GM19467 (cell line): Measurements from ENCODE around the gene ZBTB8B.

ENCODE experiments used
- ATAC-seq: cut with Tn5 transposase; IDR thresholded peaks from one replicate; pipeline ENCODE4 v1.9.1; 2021; ENCODE audit warnings: mild to moderate bottlenecking, moderate library complexity; ENCODE audit not compliant: unreplicated experiment

ZBTB8B gene

DNA sequence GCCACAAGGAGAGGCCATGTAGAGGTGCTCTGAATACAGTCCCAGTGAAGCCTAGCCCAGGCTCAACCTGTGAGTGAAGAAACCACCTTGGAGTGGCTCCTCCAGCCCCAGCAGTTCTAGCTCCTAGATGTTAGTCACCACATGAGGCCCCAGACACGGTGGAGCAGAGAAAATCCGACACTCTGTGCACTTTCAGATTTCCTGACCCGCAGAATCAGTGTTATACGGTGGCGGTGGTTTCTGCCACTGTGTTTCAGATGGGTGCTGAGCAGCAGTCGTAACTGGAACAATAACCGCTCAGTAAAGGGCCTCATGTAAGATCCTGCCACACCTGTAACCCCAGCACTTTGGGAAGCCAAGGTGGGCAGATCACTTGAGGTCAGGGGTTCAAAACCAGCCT is 38.3 kb downstream of the ZBTB8B start:
- ATAC-seq = no peak

DNA sequence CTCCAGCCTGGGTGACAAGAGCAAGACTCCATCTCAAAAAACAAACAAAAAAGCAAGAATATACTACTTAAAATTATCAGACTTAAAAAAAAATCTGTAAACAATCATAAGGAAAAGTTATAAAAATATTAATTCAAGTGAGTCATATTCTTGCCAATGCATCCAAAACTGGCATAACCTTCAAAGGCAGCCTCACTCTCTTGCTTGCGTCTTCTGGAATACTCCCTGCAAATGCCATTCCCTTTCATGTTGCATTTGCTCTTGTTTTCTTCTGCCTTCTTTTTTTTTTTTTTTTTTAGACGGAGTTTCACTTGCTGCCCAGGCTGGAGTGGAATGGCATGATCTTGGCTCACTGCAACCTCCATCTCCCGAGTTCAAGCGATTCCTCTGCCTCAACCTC is 42.1 kb downstream of the ZBTB8B start:
- no peak for ATAC-seq

DNA sequence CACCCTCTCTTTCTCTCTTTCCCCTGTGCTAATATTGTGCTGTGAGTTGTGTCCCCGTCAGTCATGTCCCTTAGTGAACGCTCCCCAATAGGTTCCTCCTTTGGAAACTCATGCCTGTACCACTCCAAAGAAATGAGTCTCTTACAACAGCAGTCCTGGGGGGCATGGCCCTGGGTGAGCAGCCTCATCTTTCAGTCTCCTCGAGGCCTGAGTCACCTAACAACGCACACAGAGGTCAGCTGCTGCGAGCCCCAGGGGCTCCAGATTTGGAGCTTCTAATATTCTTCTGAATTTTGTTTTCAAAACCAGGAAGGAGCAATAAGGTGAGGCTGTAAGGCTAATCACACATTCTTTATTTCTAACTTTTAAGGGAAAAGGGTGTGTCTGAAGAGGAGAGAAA is 43.9 kb downstream of the ZBTB8B start:
- ATAC-seq = no peak

DNA sequence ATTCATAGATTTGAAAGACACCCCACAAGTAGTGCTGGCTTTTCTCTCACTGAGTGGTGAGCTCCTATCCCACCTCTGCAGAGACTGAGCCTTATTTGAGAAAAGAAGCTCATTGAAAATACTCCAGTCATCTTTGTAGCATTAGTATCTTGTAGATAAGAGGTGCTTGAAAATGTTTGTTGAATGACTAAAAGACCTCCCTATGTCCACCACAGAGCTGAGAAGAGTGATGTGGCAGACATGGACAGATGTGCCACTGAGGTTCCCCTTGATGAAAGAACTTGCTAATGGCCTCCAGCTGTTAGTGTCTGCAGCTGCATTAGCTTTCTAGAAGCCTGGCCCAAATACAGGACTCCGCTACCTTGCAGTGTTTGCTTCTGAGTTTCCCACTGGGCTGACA is 45.1 kb downstream of the ZBTB8B start:
- ATAC-seq = no peak
